Fibroblast of lung (primary cell): ENCODE data around the gene CMTR2. TPM values are rescaled to one million over a fixed set of nuclear protein-coding genes. Genes with fewer than 3 reads are reported as not detected.

Experiments used
- DNase-seq, 2 donors: peaks; one replicate each; pipeline versions ENCODE4 v3.0.0 to v3.0.0-alpha.2; 2010; ENCODE audit warnings: low read depth in 2 of 2
- H2AFZ ChIP-seq: 2 replicates; pipeline ENCODE4 v1.5.1; 2012; ENCODE audit warnings: low read length, control low read depth, inconsistent platforms
- H3K27ac ChIP-seq: 2 replicates; pipeline ENCODE4 v1.5.1; 2011; ENCODE audit warnings: low read length, control low read depth; ENCODE audit not compliant: insufficient read depth
- H3K27me3 ChIP-seq: 2 replicates; pipeline ENCODE4 v1.5.1; 2011; ENCODE audit warnings: mild to moderate bottlenecking, low read length; ENCODE audit not compliant: control insufficient read depth, insufficient read depth
- H3K36me3 ChIP-seq: 2 replicates; pipeline ENCODE4 v1.5.1; 2011; ENCODE audit warnings: low read length; ENCODE audit not compliant: control insufficient read depth, insufficient read depth
- H3K4me1 ChIP-seq: 2 replicates; pipeline ENCODE4 v1.5.1; 2011; ENCODE audit warnings: low read length; ENCODE audit not compliant: control insufficient read depth, insufficient read depth; ENCODE audit errors: extremely low read depth
- H3K4me2 ChIP-seq: 2 replicates; pipeline ENCODE4 v1.5.1; 2011; ENCODE audit warnings: low read length, control low read depth; ENCODE audit not compliant: insufficient read depth; ENCODE audit errors: extremely low read depth
- H3K4me3 ChIP-seq, 4 experiments: fragments of 200-600 bp in 1 of 4; sonication (generic) in 1 of 4; replicated peaks in 1 of 4; 2 replicates each; pipeline ENCODE4 v1.5.1; 2011 to 2016; ENCODE audit warnings: low read length in 4 of 4, low read depth in 3 of 4, mild to moderate bottlenecking in 3 of 4, control low read depth in 2 of 4, inconsistent platforms in 1 of 4, mixed read lengths in 1 of 4; ENCODE audit not compliant: insufficient read depth in 1 of 4; ENCODE audit errors: control extremely low read depth in 1 of 4
- H3K79me2 ChIP-seq: 2 replicates; pipeline ENCODE4 v1.5.1; 2012; ENCODE audit warnings: mild to moderate bottlenecking, low read length, inconsistent platforms; ENCODE audit not compliant: control insufficient read depth, insufficient read depth
- H3K9ac ChIP-seq: 2 replicates; pipeline ENCODE4 v1.5.1; 2011; ENCODE audit warnings: mild to moderate bottlenecking, low read length, control low read depth; ENCODE audit not compliant: insufficient read depth
- H3K9me3 ChIP-seq: 2 replicates; pipeline ENCODE4 v1.5.1; 2012; ENCODE audit warnings: low read depth, low read length; ENCODE audit not compliant: control insufficient read depth, insufficient read depth
- H4K20me1 ChIP-seq: 2 replicates; pipeline ENCODE4 v1.5.1; 2011; ENCODE audit warnings: low read length; ENCODE audit not compliant: control insufficient read depth, insufficient read depth; ENCODE audit errors: extremely low read depth
- EZH2 ChIP-seq: IDR thresholded peaks from 2 replicates; pipeline ENCODE4 v1.5.1; 2012; ENCODE audit warnings: low read length, control low read depth, mild to moderate bottlenecking; ENCODE audit errors: missing control alignments
- polyA plus RNA-seq, 2 donors: library from polyadenylated mRNA; depleted of rRNA in 1 of 2; stranded (reverse) in 1 of 2; unstranded in 1 of 2; fragments of >200 nt; gene quantifications; 2 replicates each; pipeline ENCODE4 v1.2.1, GENCODE V29; 2011 to 2012; ENCODE audit warnings: missing spikeins in 1 of 2
- total RNA-seq: library from RNA; depleted of rRNA; stranded (reverse); fragments of >200 nt; gene quantifications from 2 replicates; pipeline ENCODE4 v1.2.1, GENCODE V29; 2014
- TF ChIP-seq, protein P1 (sequence below), 2 donors: IDR thresholded peaks in 1 of 2; conservative IDR thresholded peaks in 1 of 2; 1 replicate in 1 of 2; 2 replicates in 1 of 2; pipeline ENCODE4 v1.5.1; 2011 to 2012; ENCODE audit warnings: low read length in 2 of 2, control low read depth in 1 of 2, inconsistent platforms in 1 of 2, low read depth in 1 of 2, mild to moderate bottlenecking in 1 of 2

Gene CMTR2
- total and polyA plus RNA-seq, 2 donors (not counting 1 experiment from before 2014, with no cell fraction given), result 22.1 to 29.2 TPM

DNA sequence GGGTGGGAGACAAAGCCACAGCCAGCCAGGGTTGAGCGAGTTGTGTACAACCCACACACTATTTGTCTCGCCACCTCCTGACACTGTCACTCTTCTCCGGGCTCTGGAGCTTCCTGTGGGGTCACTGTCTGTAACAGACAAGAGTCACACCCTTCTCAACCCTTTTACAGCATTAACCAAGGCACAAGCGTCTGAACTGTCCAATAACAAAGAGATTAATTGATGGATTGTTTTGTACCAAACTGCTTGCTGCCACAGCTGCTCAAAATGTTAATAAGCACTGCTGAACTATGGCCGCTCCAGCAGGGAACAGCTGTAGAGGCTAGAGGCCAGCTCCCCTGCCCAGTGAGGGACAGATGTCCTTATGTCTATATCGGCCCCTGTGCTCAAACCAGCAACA, 33.5 kb downstream of the CMTR2 start:
- H3K27me3 ChIP-seq, result no peaks in the 10 kb centered on the region
- DNase-seq, result no peak
- H3K27ac ChIP-seq, result no peak overlapping the region
- no peak overlapping the region for H2AFZ ChIP-seq
- H3K4me1 ChIP-seq, result no peaks in the 10 kb centered on the region
- H3K79me2 ChIP-seq, result no peaks in the 10 kb centered on the region
- H3K36me3 ChIP-seq, result no peaks in the 10 kb centered on the region
- no peak overlapping the region for H3K9ac ChIP-seq
- no peak overlapping the region for H3K4me3 ChIP-seq
- H3K9me3 ChIP-seq, result no peaks in the 10 kb centered on the region
- TF ChIP-seq, protein P1, sequence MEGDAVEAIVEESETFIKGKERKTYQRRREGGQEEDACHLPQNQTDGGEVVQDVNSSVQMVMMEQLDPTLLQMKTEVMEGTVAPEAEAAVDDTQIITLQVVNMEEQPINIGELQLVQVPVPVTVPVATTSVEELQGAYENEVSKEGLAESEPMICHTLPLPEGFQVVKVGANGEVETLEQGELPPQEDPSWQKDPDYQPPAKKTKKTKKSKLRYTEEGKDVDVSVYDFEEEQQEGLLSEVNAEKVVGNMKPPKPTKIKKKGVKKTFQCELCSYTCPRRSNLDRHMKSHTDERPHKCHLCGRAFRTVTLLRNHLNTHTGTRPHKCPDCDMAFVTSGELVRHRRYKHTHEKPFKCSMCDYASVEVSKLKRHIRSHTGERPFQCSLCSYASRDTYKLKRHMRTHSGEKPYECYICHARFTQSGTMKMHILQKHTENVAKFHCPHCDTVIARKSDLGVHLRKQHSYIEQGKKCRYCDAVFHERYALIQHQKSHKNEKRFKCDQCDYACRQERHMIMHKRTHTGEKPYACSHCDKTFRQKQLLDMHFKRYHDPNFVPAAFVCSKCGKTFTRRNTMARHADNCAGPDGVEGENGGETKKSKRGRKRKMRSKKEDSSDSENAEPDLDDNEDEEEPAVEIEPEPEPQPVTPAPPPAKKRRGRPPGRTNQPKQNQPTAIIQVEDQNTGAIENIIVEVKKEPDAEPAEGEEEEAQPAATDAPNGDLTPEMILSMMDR (conservative IDR thresholded peaks at IDR 0.05 in 1 of 2, IDR thresholded peaks at IDR 0.05 in 1 of 2; ENCODE audit: low read depth in 1 of 2, low read length in 2 of 2), result no peak
- no peak for TF ChIP-seq EZH2
- no peak overlapping the region for H3K4me2 ChIP-seq
- H4K20me1 ChIP-seq, result no peaks in the 10 kb centered on the region

DNA sequence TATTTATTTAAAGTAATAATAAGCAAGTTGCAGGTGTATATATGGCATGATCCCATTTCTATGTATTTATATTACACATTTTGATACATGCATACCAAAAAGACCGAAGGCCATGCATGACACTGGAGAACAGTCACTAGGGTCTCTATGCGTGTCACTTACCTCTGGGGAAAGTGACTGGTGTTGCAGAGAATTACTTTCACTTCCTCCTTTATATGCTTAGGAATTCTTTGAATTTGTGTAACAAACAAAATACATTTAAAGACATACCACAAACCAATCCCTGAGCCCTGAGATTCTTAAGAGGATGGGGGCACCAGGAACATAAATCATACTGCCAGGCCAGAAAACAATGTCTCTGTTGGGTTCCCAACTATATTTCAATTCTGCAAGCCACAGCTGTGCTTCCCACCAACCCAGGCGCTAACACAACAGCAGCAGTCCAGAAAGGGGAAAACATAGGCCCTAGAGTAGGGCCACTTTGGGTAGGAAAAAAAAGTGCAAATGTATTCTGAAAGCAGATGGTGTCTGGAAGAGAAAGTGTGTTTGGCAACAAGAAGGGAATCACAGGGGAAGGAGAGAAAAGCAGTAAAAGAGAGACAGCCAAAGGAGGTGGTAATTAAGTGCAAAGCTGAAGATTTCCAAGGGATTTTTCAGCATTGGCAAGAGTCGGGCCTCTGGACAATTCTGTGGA, 34.2 kb downstream of the CMTR2 start:
- Histone ChIP-seq H3K27me3 (no peaks in the 10 kb centered on the region), H3K4me1 (no peaks in the 10 kb centered on the region), H3K36me3 (no peaks in the 10 kb centered on the region), H3K79me2 (no peaks in the 10 kb centered on the region), H3K9ac (no peak overlapping the region), H3K27ac (no peak overlapping the region), H2AFZ (no peak overlapping the region), H3K9me3 (no peaks in the 10 kb centered on the region), H3K4me2 (no peak overlapping the region), H3K4me3 (no peak overlapping the region), H4K20me1 (no peaks in the 10 kb centered on the region)
- TF ChIP-seq EZH2, result no peak
- TF ChIP-seq, protein P1 (conservative IDR thresholded peaks at IDR 0.05 in 1 of 2, IDR thresholded peaks at IDR 0.05 in 1 of 2; ENCODE audit: low read depth in 1 of 2, low read length in 2 of 2), result no peak
- no peak for DNase-seq

DNA sequence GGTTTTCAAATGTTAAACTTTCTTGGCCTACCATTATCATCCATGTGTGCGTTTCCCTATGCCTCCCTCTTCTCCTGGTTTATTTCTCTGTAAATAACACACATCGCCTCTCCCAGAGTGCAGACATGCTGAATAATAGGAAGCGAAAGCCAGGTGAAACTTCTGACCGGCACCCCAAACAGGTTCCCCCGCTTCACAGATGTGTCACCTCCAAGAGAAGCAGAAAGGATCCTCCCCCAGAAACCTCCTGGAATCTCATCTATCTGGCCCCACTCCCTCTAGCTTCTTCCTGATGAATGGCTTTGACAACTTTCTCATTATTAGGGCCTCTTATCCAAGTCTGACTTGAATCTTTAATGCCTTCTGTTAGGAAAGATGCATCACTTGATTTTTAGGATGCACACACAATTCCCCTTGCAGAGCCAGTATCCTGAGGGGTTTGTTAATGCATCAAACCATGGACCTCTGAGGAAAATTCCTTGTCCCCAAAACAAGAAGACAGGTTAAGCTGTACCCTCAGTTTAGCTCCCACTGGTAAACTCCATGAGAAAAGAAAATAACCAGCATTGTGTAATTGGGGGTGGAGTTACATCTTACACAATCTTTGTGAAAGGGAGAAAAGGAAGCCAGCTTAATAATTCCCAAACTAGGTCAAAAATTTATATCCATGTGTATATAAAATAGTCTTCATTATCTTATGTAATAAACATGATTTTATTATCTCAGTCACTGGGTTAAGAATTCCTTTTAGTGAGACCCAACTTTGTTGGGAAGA, 38.6 kb downstream of the CMTR2 start:
- H3K4me2 ChIP-seq, result no peak overlapping the region
- DNase-seq, result peak in 1 of 2 donors; percentile 2
- TF ChIP-seq EZH2, result no peak
- TF ChIP-seq, protein P1 (conservative IDR thresholded peaks at IDR 0.05 in 1 of 2, IDR thresholded peaks at IDR 0.05 in 1 of 2; ENCODE audit: low read depth in 1 of 2, low read length in 2 of 2), result no peak
- no peaks in the 10 kb centered on the region for H3K9me3 ChIP-seq
- H3K79me2 ChIP-seq, result no peaks in the 10 kb centered on the region
- no peaks in the 10 kb centered on the region for H3K4me1 ChIP-seq
- no peaks in the 10 kb centered on the region for H3K27me3 ChIP-seq
- H2AFZ ChIP-seq, result no peak overlapping the region
- no peak overlapping the region for H3K27ac ChIP-seq
- H3K4me3 ChIP-seq, result no peak overlapping the region
- H3K36me3 ChIP-seq, result no peaks in the 10 kb centered on the region
- H3K9ac ChIP-seq, result no peak overlapping the region
- no peaks in the 10 kb centered on the region for H4K20me1 ChIP-seq
